K562 (cell line): ENCODE results near the gene TMEM135.

ENCODE experiments used
- ATF3 ChIP-seq, 2 experiments: fragments of 450-650 bp in 1 of 2; sonication (generic) in 1 of 2; formaldehyde crosslinking in 1 of 2; IDR thresholded peaks in 1 of 2; conservative IDR thresholded peaks in 1 of 2; 2 replicates each; pipeline versions ENCODE4 v1.6.1 to v1.8.1; 2016 to 2023; ENCODE audit warnings: mild to moderate bottlenecking in 2 of 2, moderate library complexity in 2 of 2, inconsistent platforms in 1 of 2, missing genetic modification reagents in 1 of 2
- CTCF ChIP-seq, 3 experiments: IDR thresholded peaks in 2 of 3; conservative IDR thresholded peaks in 1 of 3; 2 replicates each; pipeline ENCODE4 v1.5.1; 2011 to 2012; ENCODE audit warnings: low read length in 3 of 3, mild to moderate bottlenecking in 3 of 3, control low read depth in 2 of 3, improper control_type of control experiment in 1 of 3, inconsistent platforms in 1 of 3, low read depth in 1 of 3, mixed read lengths in 1 of 3, moderate library complexity in 1 of 3; ENCODE audit not compliant: insufficient read depth in 2 of 3
- MXD1 ChIP-seq: fragments of 250-450 bp; sonication (Bioruptor Pico); IDR thresholded peaks from 2 replicates; pipeline ENCODE4 v1.8.0; 2021; ENCODE audit warnings: borderline replicate concordance, mild to moderate bottlenecking, moderate library complexity; ENCODE audit not compliant: poor library complexity, severe bottlenecking
- MYBL2 ChIP-seq, 2 experiments: fragments of 450-650 bp in 1 of 2; sonication (generic) in 1 of 2; formaldehyde crosslinking in 1 of 2; IDR thresholded peaks; 2 replicates each; pipeline versions ENCODE4 v1.6.1 to v1.8.1; 2017 to 2022; ENCODE audit warnings: borderline replicate concordance in 1 of 2, inconsistent platforms in 1 of 2, low read depth in 1 of 2, mild to moderate bottlenecking in 1 of 2, missing genetic modification reagents in 1 of 2, moderate library complexity in 1 of 2
- POLR2H ChIP-seq: IDR thresholded peaks from 2 replicates; pipeline ENCODE4 v1.6.1; 2016; ENCODE audit warnings: missing genetic modification characterization, low read depth, mild to moderate bottlenecking, control low read depth, missing compliant biosample characterization, moderate library complexity
- PRPF4 ChIP-seq: fragments of 200-400 bp; formaldehyde crosslinking; IDR thresholded peaks from one replicate; pipeline ENCODE4 v1.6.1; 2017; ENCODE audit warnings: low read length, low read depth, mild to moderate bottlenecking; ENCODE audit not compliant: insufficient read depth, poor library complexity, severe bottlenecking
- SLC30A9 ChIP-seq: fragments of 250-450 bp; sonication (Bioruptor Pico); IDR thresholded peaks from 2 replicates; pipeline ENCODE4 v1.8.0; 2022; ENCODE audit warnings: mild to moderate bottlenecking, moderate library complexity
- TAF7 ChIP-seq: fragments of 450-650 bp; IDR thresholded peaks from 2 replicates; pipeline ENCODE4 v1.6.1; 2016; ENCODE audit warnings: missing genetic modification characterization, missing compliant biosample characterization
- ZBTB8A ChIP-seq: fragments of 450-650 bp; IDR thresholded peaks from 2 replicates; pipeline ENCODE4 v1.6.1; 2018; ENCODE audit warnings: mild to moderate bottlenecking, moderate library complexity; ENCODE audit not compliant: partially characterized antibody
- ZNF146 ChIP-seq: IDR thresholded peaks from one replicate; pipeline ENCODE4 v1.6.1; 2018; ENCODE audit warnings: missing compliant biosample characterization; ENCODE audit not compliant: unreplicated experiment
- ZNF274 ChIP-seq: IDR thresholded peaks from 2 replicates; pipeline ENCODE4 v1.6.1; 2011; ENCODE audit warnings: low read depth, mild to moderate bottlenecking, low read length, moderate library complexity, borderline replicate concordance

- TF ChIP-seq MXD1 (CRISPR knock-in tag) (no peak), SLC30A9 (CRISPR knock-in tag) (no peak), ZNF274 (no peak), ATF3 (IDR thresholded peaks at IDR 0.05) (no peak), ATF3 (CRISPR knock-in tag; conservative IDR thresholded peaks at IDR 0.05) (no peak), TAF7 (no peak), PRPF4 (no peak), CTCF (IDR thresholded peaks at IDR 0.05 in 2 of 3, conservative IDR thresholded peaks at IDR 0.05 in 1 of 3; ENCODE audit: insufficient read depth in 2 of 3, low read depth in 1 of 3, low read length in 3 of 3) (no peak), POLR2H (tag) (no peak), MYBL2 (IDR thresholded peaks at IDR 0.05; ENCODE audit: low read depth) (no peak), MYBL2 (CRISPR knock-in tag; IDR thresholded peaks at IDR 0.05; ENCODE audit: borderline replicate concordance) (no peak), ZNF146 (CRISPR knock-in tag) (no peak), ZBTB8A (no peak)
These were observed 163.6 kb downstream of the TMEM135 start for GRCh38 chr11:87201376-87201775.
